ENCODE measurements around the gene PDE4D.

The PDE4D gene

GRCh38 chr5:59863777-59864176 is 29.7 kb downstream of the PDE4D start:
- DNase-seq: no peak
- Mint-ChIP-seq H3K27me3 (no peaks in the 10 kb centered on the region), H3K4me1 (no peaks in the 10 kb centered on the region), H3K4me3 (no peak overlapping the region), H3K36me3 (no peaks in the 10 kb centered on the region), H3K9me3 (no peaks in the 10 kb centered on the region), H3K27ac (no peak overlapping the region)
- CTCF ChIA-PET: no interaction called here

DNA sequence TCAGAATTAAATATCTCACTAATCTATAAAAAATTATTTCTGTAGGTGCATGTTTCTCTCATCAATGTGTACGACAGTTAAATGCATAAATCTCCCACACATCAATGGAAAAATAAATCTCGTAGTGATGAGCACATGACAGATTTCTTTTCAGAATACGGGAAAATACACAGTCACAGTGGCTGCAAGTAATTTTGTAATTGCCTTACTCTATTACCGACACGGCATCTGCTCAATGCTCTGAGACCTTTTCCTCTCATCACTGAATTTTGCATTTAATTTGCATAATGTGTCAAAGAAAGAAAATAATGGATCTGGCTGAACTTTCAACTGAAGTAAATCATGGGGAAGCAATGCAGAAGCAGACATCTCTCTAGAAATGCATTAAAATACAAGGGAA is 37.2 kb downstream of the PDE4D start:
- Mint-ChIP-seq H3K27me3 (no peaks in the 10 kb centered on the region), H3K27ac (no peak overlapping the region), H3K9me3 (no peaks in the 10 kb centered on the region), H3K36me3 (no peaks in the 10 kb centered on the region), H3K4me3 (no peak overlapping the region), H3K4me1 (no peaks in the 10 kb centered on the region)
- CTCF ChIA-PET: no interaction called here
- no peak for DNase-seq

DNA sequence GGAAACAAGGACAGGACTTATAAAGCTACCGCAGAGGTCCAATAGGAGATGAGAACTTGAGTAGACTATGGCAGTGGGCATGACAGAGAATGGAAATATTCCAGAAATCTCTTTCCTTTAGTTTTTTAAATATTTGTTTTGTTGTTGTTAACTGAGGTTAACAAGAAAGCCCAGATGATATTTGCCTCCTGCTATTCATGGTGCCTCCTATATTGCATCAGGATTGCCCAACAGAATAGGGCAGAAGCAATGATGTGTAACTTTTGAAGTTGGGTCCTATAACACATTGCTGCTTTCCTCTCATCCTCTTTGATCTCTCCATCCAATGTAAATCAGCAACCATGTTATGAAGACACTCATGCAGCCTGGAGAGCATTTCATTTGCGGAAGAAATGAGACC is 42.8 kb downstream of the PDE4D start:
- Mint-ChIP-seq H3K9me3 (no peaks in the 10 kb centered on the region), H3K4me3 (no peak overlapping the region), H3K27ac (no peak overlapping the region), H3K36me3 (no peaks in the 10 kb centered on the region), H3K4me1 (no peaks in the 10 kb centered on the region), H3K27me3 (no peaks in the 10 kb centered on the region)
- CTCF ChIA-PET: no interaction called here
- DNase-seq: no peak

GRCh38 chr5:59847586-59847985 is 45.9 kb downstream of the PDE4D start:
- no peak for DNase-seq
- CTCF ChIA-PET: no interaction called here
- H3K4me3 Mint-ChIP-seq: no peak overlapping the region
- no peaks in the 10 kb centered on the region for H3K27me3 Mint-ChIP-seq
- H3K27ac Mint-ChIP-seq: no peak overlapping the region
- H3K9me3 Mint-ChIP-seq: no peaks in the 10 kb centered on the region
- H3K4me1 Mint-ChIP-seq: no peaks in the 10 kb centered on the region
- no peaks in the 10 kb centered on the region for H3K36me3 Mint-ChIP-seq

DNA sequence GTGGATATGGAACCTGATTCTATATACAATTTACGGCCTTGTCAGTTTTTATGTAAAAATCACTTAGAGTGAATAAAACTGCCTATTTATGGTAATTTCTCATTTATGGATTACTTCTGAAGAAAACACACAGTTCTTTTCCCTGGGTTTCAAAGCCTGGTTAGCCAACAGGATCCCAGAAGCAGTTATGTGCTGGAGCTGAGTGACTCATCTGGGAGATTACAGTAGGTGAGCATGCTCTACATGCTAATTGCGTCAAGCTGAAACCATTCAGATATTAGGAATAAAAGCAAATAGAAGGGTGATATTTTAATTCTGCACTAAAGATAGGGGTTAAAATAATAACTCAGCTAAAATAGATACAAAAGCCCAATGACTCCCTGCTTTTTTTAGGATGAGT is 47.8 kb downstream of the PDE4D start:
- Mint-ChIP-seq H3K9me3 (no peaks in the 10 kb centered on the region), H3K4me3 (no peak overlapping the region), H3K36me3 (no peaks in the 10 kb centered on the region), H3K27ac (no peak overlapping the region), H3K4me1 (no peaks in the 10 kb centered on the region), H3K27me3 (peaks cover 5% of the 10 kb centered on the region)
- no peak for DNase-seq
- CTCF ChIA-PET: no interaction called here

- Mint-ChIP-seq H3K27me3 (peaks cover 5% of the 10 kb centered on the region), H3K4me1 (no peaks in the 10 kb centered on the region)
Observed at GRCh38 chr5:59843511-59844213, 49.9 kb downstream of the PDE4D start.

DNA sequence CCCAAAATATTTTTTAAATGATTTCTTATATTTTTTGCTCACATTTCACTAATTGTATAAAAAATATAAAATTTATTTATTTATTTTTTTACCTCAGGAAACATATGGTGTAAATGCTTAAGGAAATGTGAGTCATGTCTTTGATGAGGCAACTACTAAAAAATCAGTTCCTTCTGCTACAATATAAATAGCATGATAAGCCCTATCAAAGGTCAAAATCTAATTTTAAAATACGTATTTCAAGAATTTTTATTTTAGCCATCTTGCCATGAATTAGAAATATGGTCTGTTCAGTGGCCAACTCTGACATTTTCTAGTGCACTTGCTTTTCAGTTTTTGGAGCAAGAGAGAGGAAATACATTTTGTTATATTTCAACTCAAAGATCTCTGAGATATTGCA is 50.5 kb downstream of the PDE4D start:
- Mint-ChIP-seq H3K27me3 (peaks cover 5% of the 10 kb centered on the region), H3K4me3 (no peak overlapping the region), H3K4me1 (no peaks in the 10 kb centered on the region), H3K9me3 (no peaks in the 10 kb centered on the region), H3K27ac (no peak overlapping the region), H3K36me3 (no peaks in the 10 kb centered on the region)
- no peak for DNase-seq
- CTCF ChIA-PET: no interaction called here

More at GRCh38 chr5:59843511-59844213, 49.9 kb downstream of the PDE4D start:
- Mint-ChIP-seq H3K4me3 (no peak overlapping the region), H3K9me3 (no peaks in the 10 kb centered on the region), H3K36me3 (no peaks in the 10 kb centered on the region), H3K27ac (no peak overlapping the region)
- DNase-seq: no peak
- CTCF ChIA-PET: interaction anchor here (0.6 kb wide), 1 partner anchor 807 kb away, joined by 4 read pairs; no protein-coding TSS in a partner anchor

- H3K4me3 Mint-ChIP-seq: no peak overlapping the region
- no peaks in the 10 kb centered on the region for H3K4me1 Mint-ChIP-seq
- no peaks in the 10 kb centered on the region for H3K9me3 Mint-ChIP-seq
- CTCF ChIA-PET: interaction anchor here (0.7 kb wide), 1 partner anchor 40 kb away, joined by 4 read pairs; no protein-coding TSS in a partner anchor
- H3K27me3 Mint-ChIP-seq: peaks cover 5% of the 10 kb centered on the region
- H3K36me3 Mint-ChIP-seq: no peaks in the 10 kb centered on the region
- no peak overlapping the region for H3K27ac Mint-ChIP-seq
- DNase-seq: no peak
Observed at GRCh38 chr5:59840200-59840601, 53.3 kb downstream of the PDE4D start.

DNA sequence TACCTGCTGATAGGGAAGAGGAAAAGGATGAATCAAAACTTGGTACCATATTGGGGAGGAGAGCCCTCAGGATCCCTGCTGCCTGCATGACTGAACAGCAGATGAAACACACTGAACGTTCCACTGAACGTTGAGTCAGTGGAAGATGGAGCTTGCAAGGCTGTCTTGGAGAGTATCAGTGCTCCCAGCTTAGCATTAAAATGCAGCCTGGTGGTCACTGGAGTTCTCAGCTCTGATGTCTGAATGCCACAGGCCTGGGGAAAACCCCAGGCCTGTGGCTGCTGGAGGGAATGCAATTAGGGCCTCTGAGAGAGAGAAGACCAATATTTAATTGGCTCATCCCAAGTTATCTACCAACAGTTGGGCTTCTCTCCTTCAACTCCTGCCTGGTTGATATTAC is 54.5 kb downstream of the PDE4D start:
- H3K4me1 Mint-ChIP-seq: no peaks in the 10 kb centered on the region
- CTCF ChIA-PET: no interaction called here
- H3K9me3 Mint-ChIP-seq: no peaks in the 10 kb centered on the region
- peaks cover 5% of the 10 kb centered on the region for H3K27me3 Mint-ChIP-seq
- no peak for DNase-seq
- H3K36me3 Mint-ChIP-seq: no peaks in the 10 kb centered on the region
- H3K4me3 Mint-ChIP-seq: no peak overlapping the region
- no peak overlapping the region for H3K27ac Mint-ChIP-seq

DNA sequence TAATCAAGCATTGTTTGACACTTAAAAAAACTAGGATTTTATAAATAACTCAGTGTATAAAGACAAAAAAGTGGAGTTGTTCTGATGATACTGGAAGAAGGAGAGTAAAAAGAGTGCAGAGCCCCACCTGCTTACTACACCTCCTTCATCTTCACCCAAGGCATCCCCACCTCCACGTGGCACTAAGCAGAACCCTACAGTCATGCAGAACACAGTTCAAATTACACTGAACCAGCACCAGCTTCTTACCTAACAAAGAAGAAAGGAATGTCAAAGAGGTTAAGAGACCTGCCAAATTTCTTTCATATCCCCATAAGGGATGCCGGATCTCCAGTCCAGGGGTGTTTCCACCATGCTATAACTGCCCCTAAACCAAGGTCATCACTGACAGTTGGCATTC is 55.5 kb downstream of the PDE4D start:
- H3K36me3 Mint-ChIP-seq: no peaks in the 10 kb centered on the region
- H3K27ac Mint-ChIP-seq: no peak overlapping the region
- CTCF ChIA-PET: no interaction called here
- no peaks in the 10 kb centered on the region for H3K9me3 Mint-ChIP-seq
- H3K4me1 Mint-ChIP-seq: no peaks in the 10 kb centered on the region
- no peak overlapping the region for H3K4me3 Mint-ChIP-seq
- H3K27me3 Mint-ChIP-seq: peaks cover 5% of the 10 kb centered on the region
- no peak for DNase-seq

- Mint-ChIP-seq H3K36me3 (no peaks in the 10 kb centered on the region), H3K4me3 (no peak overlapping the region), H3K9me3 (no peaks in the 10 kb centered on the region), H3K27me3 (peaks cover 5% of the 10 kb centered on the region), H3K27ac (no peak overlapping the region), H3K4me1 (no peaks in the 10 kb centered on the region)
- CTCF ChIA-PET: no interaction called here
- DNase-seq: no peak
Observed at GRCh38 chr5:59837071-59837470, 56.5 kb downstream of the PDE4D start.

- Mint-ChIP-seq H3K27me3 (no peaks in the 10 kb centered on the region), H3K27ac (no peak overlapping the region), H3K4me3 (no peak overlapping the region), H3K36me3 (no peaks in the 10 kb centered on the region), H3K4me1 (no peaks in the 10 kb centered on the region), H3K9me3 (no peaks in the 10 kb centered on the region)
- CTCF ChIA-PET: no interaction called here
- DNase-seq: no peak
Observed at GRCh38 chr5:59835800-59836199, 57.7 kb downstream of the PDE4D start.

DNA sequence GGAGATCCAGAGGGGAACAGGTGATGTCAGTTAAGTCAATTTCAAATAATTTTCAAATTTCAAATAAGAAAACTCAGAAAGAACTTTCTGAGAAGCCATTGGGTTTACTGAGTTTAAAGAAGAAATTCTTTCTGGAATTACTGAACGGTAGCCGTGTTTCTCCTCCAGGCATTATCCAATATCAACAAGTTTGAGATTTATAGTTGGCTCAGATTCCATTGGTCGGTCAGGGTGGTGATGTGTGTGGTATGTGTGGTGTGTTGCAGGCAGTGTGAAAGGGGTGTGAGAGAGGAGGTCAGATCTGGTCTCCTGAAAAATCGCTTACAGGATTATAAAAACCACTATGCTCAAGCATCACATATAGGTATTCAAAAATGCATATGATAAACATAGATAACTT is 60.1 kb downstream of the PDE4D start:
- H3K4me3 Mint-ChIP-seq: no peak overlapping the region
- CTCF ChIA-PET: no interaction called here
- no peaks in the 10 kb centered on the region for H3K4me1 Mint-ChIP-seq
- H3K27ac Mint-ChIP-seq: no peak overlapping the region
- no peak for DNase-seq
- H3K36me3 Mint-ChIP-seq: no peaks in the 10 kb centered on the region
- no peaks in the 10 kb centered on the region for H3K9me3 Mint-ChIP-seq
- no peaks in the 10 kb centered on the region for H3K27me3 Mint-ChIP-seq

- Mint-ChIP-seq H3K4me3 (no peak overlapping the region), H3K4me1 (no peaks in the 10 kb centered on the region), H3K9me3 (no peaks in the 10 kb centered on the region), H3K27me3 (no peaks in the 10 kb centered on the region), H3K36me3 (no peaks in the 10 kb centered on the region), H3K27ac (no peak overlapping the region)
- DNase-seq: no peak
- CTCF ChIA-PET: no interaction called here
Observed at GRCh38 chr5:59832577-59833301, 60.8 kb downstream of the PDE4D start.

DNA sequence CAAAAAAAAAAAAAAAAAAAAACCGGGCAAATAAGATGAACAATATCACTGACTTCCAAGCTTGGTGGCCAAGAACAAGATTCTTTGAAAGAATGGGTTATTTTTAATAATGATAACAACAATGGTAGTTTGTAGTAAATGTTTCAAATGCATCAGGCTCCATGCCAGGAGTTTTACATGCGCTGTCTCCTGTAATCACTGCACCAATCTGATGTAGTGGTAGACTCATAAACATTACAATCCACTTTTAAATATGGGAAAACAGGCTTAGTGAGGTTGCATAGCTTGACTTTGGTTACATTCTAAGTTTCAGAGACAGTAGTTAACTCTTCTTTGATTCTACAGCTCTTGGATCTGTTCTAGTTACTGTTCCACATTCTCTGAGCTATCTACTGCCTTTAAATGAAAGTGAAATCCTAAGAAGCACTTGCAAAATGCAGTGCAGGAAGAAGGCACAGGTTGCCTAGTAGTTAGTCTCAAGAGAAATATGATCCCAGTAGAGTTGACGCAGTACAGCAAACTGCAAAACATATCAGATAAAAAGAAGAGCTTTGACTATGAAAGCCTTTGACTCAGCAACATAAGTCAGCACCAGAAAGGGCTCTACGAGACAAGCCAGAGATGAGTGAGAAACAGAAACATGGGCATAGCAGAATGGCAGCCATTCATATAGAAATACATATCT is 62.1 kb downstream of the PDE4D start:
- no peak overlapping the region for H3K27ac Mint-ChIP-seq
- H3K4me1 Mint-ChIP-seq: no peaks in the 10 kb centered on the region
- DNase-seq: no peak
- H3K36me3 Mint-ChIP-seq: no peaks in the 10 kb centered on the region
- CTCF ChIA-PET: interaction anchor here (1.3 kb wide), 1 partner anchor 20 kb away, joined by 3 read pairs; no protein-coding TSS in a partner anchor
- H3K4me3 Mint-ChIP-seq: no peak overlapping the region
- H3K27me3 Mint-ChIP-seq: no peaks in the 10 kb centered on the region
- H3K9me3 Mint-ChIP-seq: no peaks in the 10 kb centered on the region

All from activated naive CD4-positive, alpha-beta T cell treated with anti-CD3 and anti-CD28 coated beads, Interleukin-2, amount 10 ng/mL, durations not matched to agents 7 days and 5 days (primary cell).